SK-N-SH (cell line): ENCODE data around the gene PANK3. TPM values are rescaled to one million over a fixed set of nuclear protein-coding genes. Genes with fewer than 3 reads are reported as not detected.

Experiments used
- CTCF ChIA-PET: fragments of 300-600, 350-600 bp; formaldehyde crosslinking; extraction: SDS; loops from one replicate; lab custom pipeline; 2021; lab: Yijun Ruan, JAX
- POLR2A ChIA-PET: fragments of 350-600 bp; sonication (Branson Sonifier 250); formaldehyde crosslinking; extraction: SDS; loops from one replicate; lab custom pipeline; 2020; ENCODE audit warnings: antibody characterized with exemption, inconsistent platforms; lab: Yijun Ruan, JAX
- DNase-seq: peaks from one replicate; pipeline ENCODE4 v3.0.0; 2012
- H2AFZ ChIP-seq: fragments of 200-600 bp; sonication (generic); 2 replicates; pipeline ENCODE4 v1.8.1; 2016; ENCODE audit warnings: antibody characterized with exemption, mild to moderate bottlenecking, low read depth
- H3F3A ChIP-seq: fragments of 200-600 bp; sonication (generic); replicated peaks from 2 replicates; pipeline ENCODE3; 2016; ENCODE audit warnings: antibody characterized with exemption, mild to moderate bottlenecking; ENCODE audit not compliant: insufficient read depth
- H3K27ac ChIP-seq, 2 experiments: fragments of 200-500 bp in 1 of 2; fragments of 200-600 bp in 1 of 2; sonication (Bioruptor generic) in 1 of 2; sonication (generic), shearing (Covaris generic) in 1 of 2; 2 replicates each; pipeline versions ENCODE4 v1.5.1 to v1.6.1; 2014 to 2016; ENCODE audit warnings: low read depth in 2 of 2, inconsistent platforms in 1 of 2, low read length in 1 of 2, mild to moderate bottlenecking in 1 of 2, mixed read lengths in 1 of 2
- H3K27me3 ChIP-seq: fragments of 200-600 bp; sonication (generic), shearing (Covaris generic); 2 replicates; pipeline ENCODE4 v1.6.1; 2016; ENCODE audit warnings: mixed run types; ENCODE audit not compliant: insufficient read depth
- H3K36me3 ChIP-seq, 2 experiments: fragments of 200-500 bp in 1 of 2; fragments of 200-600 bp in 1 of 2; sonication (Bioruptor generic) in 1 of 2; sonication (generic) in 1 of 2; replicated peaks in 1 of 2; 2 replicates each; pipeline versions ENCODE3 to v1.5.1; 2014 to 2016; ENCODE audit warnings: low read length in 1 of 2, mild to moderate bottlenecking in 1 of 2; ENCODE audit not compliant: insufficient read depth in 2 of 2, control insufficient read depth in 1 of 2
- H3K4me1 ChIP-seq, 2 experiments: fragments of 200-500 bp in 1 of 2; fragments of 200-600 bp in 1 of 2; sonication (Bioruptor generic) in 1 of 2; sonication (generic), shearing (Covaris generic) in 1 of 2; 2 replicates each; pipeline versions ENCODE4 v1.5.1 to v1.6.1; 2014 to 2016; ENCODE audit warnings: low read depth in 1 of 2, low read length in 1 of 2, mixed run types in 1 of 2; ENCODE audit not compliant: insufficient read depth in 2 of 2, control insufficient read depth in 1 of 2
- H3K4me2 ChIP-seq: fragments of 200-600 bp; sonication (generic), shearing (Covaris generic); 2 replicates; pipeline ENCODE4 v1.6.1; 2017; ENCODE audit warnings: mixed run types
- H3K4me3 ChIP-seq, 2 experiments: fragments of 200-500 bp in 1 of 2; fragments of 200-600 bp in 1 of 2; sonication (Bioruptor generic) in 1 of 2; sonication (generic), shearing (Covaris generic) in 1 of 2; 2 replicates each; pipeline versions ENCODE4 v1.5.1 to v1.8.1; 2014 to 2016; ENCODE audit warnings: low read depth in 2 of 2, inconsistent platforms in 1 of 2, low read length in 1 of 2, mild to moderate bottlenecking in 1 of 2, mixed read lengths in 1 of 2, moderate library complexity in 1 of 2
- H3K79me2 ChIP-seq: fragments of 200-600 bp; sonication (generic); 2 replicates; pipeline ENCODE4 v1.8.1; 2017; ENCODE audit warnings: mild to moderate bottlenecking; ENCODE audit not compliant: insufficient read depth
- H3K9ac ChIP-seq: fragments of 200-600 bp; sonication (generic); 2 replicates; pipeline ENCODE4 v1.6.1; 2017; ENCODE audit warnings: mixed run types
- H3K9me2 ChIP-seq: fragments of 200-600 bp; sonication (generic); 2 replicates; pipeline ENCODE4 v1.6.1; 2017; ENCODE audit warnings: mixed run types
- H3K9me3 ChIP-seq: fragments of 200-600 bp; sonication (generic); 2 replicates; pipeline ENCODE4 v1.6.1; 2017; ENCODE audit warnings: mixed run types, mild to moderate bottlenecking, moderate library complexity
- H4K20me1 ChIP-seq: fragments of 200-600 bp; sonication (generic); 2 replicates; pipeline ENCODE4 v1.6.1; 2017; ENCODE audit warnings: mild to moderate bottlenecking, mixed run types; ENCODE audit not compliant: insufficient read depth
- CHD2 ChIP-seq: fragments of 150-350 bp; IDR thresholded peaks from 2 replicates; pipeline ENCODE4 v1.6.1; 2018; ENCODE audit warnings: low read length; ENCODE audit not compliant: partially characterized antibody
- ELF1 ChIP-seq: IDR thresholded peaks from 2 replicates; pipeline ENCODE4 v1.4.0; 2012
- EZH2phosphoT487 ChIP-seq: fragments of 200-600 bp; sonication (generic); IDR thresholded peaks from 2 replicates; pipeline ENCODE4 v1.6.1; 2017; ENCODE audit warnings: low read depth, mixed run types, mild to moderate bottlenecking, antibody characterized with exemption, moderate library complexity, borderline replicate concordance
- FOSL2 ChIP-seq: IDR thresholded peaks from 2 replicates; pipeline ENCODE4 v1.4.0; 2012; ENCODE audit warnings: low read depth, mild to moderate bottlenecking, moderate library complexity, borderline replicate concordance
- FOXJ3 ChIP-seq: sonication (generic); formaldehyde crosslinking; IDR thresholded peaks from 2 replicates; pipeline ENCODE4 v1.5.1; 2020; ENCODE audit warnings: mild to moderate bottlenecking, missing genetic modification reagents
- JUND ChIP-seq: IDR thresholded peaks from 2 replicates; pipeline ENCODE4 v1.4.0; 2012
- MEF2A ChIP-seq: IDR thresholded peaks from 2 replicates; pipeline ENCODE4 v1.4.0; 2012; ENCODE audit warnings: low read depth, borderline replicate concordance
- MXI1 ChIP-seq: IDR thresholded peaks from 2 replicates; pipeline ENCODE4 v1.6.1; 2012; ENCODE audit warnings: mild to moderate bottlenecking, low read depth, low read length, improper control_type of control experiment
- POLR2AphosphoS5 ChIP-seq: IDR thresholded peaks from 2 replicates; pipeline ENCODE4 v1.6.1; 2012; ENCODE audit warnings: low read depth, low read length
- REST ChIP-seq: IDR thresholded peaks from 2 replicates; pipeline ENCODE4 v1.6.1; 2012; ENCODE audit warnings: mild to moderate bottlenecking, low read depth, low read length, moderate library complexity
- RFX5 ChIP-seq: IDR thresholded peaks from 2 replicates; pipeline ENCODE4 v1.6.1; 2012; ENCODE audit warnings: mild to moderate bottlenecking, improper control_type of control experiment, low read length
- RXRA ChIP-seq: IDR thresholded peaks from 2 replicates; pipeline ENCODE4 v1.4.0; 2012; ENCODE audit warnings: low read depth, mild to moderate bottlenecking, borderline replicate concordance
- TEAD4 ChIP-seq: IDR thresholded peaks from 2 replicates; pipeline ENCODE4 v1.4.0; 2012; ENCODE audit warnings: mild to moderate bottlenecking, borderline replicate concordance; ENCODE audit not compliant: insufficient read depth
- USF2 ChIP-seq: fragments of 150-350 bp; IDR thresholded peaks from 2 replicates; pipeline ENCODE4 v1.6.1; 2017; ENCODE audit warnings: antibody characterized with exemption, low read length, low read depth, borderline replicate concordance
- YY1 ChIP-seq: IDR thresholded peaks from 2 replicates; pipeline ENCODE4 v1.4.0; 2012; ENCODE audit warnings: low read depth, mild to moderate bottlenecking
- WGBS: methylation state at CpG from one replicate; pipeline ENCODE4 v1.1.6; 2017; ENCODE audit warnings: low lambda C conversion rate; 5-methylcytosine and 5-hydroxymethylcytosine counted together
- polyA plus RNA-seq, 3 experiments: library from polyadenylated mRNA; depleted of rRNA; stranded (reverse); fragments of >200 nt; gene quantifications; 2 replicates each; pipeline ENCODE4 v1.2.3, GENCODE V29; 2012
- TF ChIP-seq, protein P1 (sequence below): fragments of 150-350 bp; IDR thresholded peaks from 2 replicates; pipeline ENCODE4 v1.6.1; 2016; ENCODE audit warnings: mild to moderate bottlenecking, low read depth, low read length
- TF ChIP-seq, protein P2 (sequence below): IDR thresholded peaks from 2 replicates; pipeline ENCODE4; 2012
- TF ChIP-seq, protein P3 (sequence below): fragments of 200-600 bp; sonication (generic); IDR thresholded peaks from 2 replicates; pipeline ENCODE4 v1.6.1; 2017; ENCODE audit warnings: antibody characterized with exemption, mild to moderate bottlenecking, moderate library complexity

Gene PANK3
- polyA plus RNA-seq, 1 of the 3 experiments (the other 2 are of a cell fraction): 6.1 TPM

DNA sequence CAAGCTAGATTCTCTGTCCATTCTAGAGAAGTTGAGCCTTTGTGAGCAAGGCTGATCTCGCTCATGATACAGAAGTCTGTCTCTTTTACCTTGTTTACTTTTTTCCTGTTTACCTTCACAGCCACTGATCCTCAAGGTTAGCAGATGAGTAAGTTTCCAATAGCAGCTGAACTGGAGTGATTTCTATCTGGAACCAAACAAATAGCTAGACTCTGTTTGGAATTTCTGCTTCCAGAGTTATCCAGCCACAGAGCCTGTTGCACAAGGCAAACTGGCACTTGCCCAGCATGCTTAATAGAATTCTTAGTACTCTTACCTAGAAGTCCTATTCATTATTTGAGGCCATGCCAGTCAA lies 12.8 kb upstream of the PANK3 start:
- POLR2A ChIA-PET: interaction anchor here (1.4 kb wide), 1 partner anchor 13 kb away, joined by 3 read pairs; the partner anchor contains the start of gene PANK3
- Histone ChIP-seq H2AFZ (no peak overlapping the region), H3K9me3 (no peaks in the 10 kb centered on the region), H3K79me2 (no peaks in the 10 kb centered on the region)
- CTCF ChIA-PET: interaction anchor here (0.7 kb wide), 1 partner anchor 306 kb away, joined by 3 read pairs; no protein-coding TSS in a partner anchor
- DNase-seq: no peak
- TF ChIP-seq POLR2AphosphoS5 (no peak), ELF1 (no peak), USF2 (no peak), FOSL2 (no peak), TEAD4 (no peak), MXI1 (no peak), JUND (no peak), EZH2phosphoT487 (no peak), MEF2A (no peak)
- TF ChIP-seq, protein P1, sequence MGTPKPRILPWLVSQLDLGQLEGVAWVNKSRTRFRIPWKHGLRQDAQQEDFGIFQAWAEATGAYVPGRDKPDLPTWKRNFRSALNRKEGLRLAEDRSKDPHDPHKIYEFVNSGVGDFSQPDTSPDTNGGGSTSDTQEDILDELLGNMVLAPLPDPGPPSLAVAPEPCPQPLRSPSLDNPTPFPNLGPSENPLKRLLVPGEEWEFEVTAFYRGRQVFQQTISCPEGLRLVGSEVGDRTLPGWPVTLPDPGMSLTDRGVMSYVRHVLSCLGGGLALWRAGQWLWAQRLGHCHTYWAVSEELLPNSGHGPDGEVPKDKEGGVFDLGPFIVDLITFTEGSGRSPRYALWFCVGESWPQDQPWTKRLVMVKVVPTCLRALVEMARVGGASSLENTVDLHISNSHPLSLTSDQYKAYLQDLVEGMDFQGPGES: no peak
- TF ChIP-seq, protein P2, sequence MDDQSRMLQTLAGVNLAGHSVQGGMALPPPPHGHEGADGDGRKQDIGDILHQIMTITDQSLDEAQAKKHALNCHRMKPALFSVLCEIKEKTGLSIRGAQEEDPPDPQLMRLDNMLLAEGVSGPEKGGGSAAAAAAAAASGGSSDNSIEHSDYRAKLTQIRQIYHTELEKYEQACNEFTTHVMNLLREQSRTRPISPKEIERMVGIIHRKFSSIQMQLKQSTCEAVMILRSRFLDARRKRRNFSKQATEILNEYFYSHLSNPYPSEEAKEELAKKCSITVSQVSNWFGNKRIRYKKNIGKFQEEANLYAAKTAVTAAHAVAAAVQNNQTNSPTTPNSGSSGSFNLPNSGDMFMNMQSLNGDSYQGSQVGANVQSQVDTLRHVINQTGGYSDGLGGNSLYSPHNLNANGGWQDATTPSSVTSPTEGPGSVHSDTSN: no peak
- TF ChIP-seq, all 33 proteins: peak for 0
- Histone ChIP-seq H3K4me3 (no peak overlapping the region), H3K9me2 (no peaks in the 10 kb centered on the region), H3K9ac (no peak overlapping the region), H3K27me3 (no peaks in the 10 kb centered on the region), H3K4me1 (peaks cover 0 to 7% of the 10 kb centered on the region in 2 experiments; a peak in 1 of 4 replicates), H3K4me2 (no peak overlapping the region), H3K27ac (no peak overlapping the region), H3F3A (no peaks in the 10 kb centered on the region), H4K20me1 (no peaks in the 10 kb centered on the region), H3K36me3 (no peaks in the 10 kb centered on the region)
- WGBS: 90% methylated on average over 1 of the region's 1 CpG

DNA sequence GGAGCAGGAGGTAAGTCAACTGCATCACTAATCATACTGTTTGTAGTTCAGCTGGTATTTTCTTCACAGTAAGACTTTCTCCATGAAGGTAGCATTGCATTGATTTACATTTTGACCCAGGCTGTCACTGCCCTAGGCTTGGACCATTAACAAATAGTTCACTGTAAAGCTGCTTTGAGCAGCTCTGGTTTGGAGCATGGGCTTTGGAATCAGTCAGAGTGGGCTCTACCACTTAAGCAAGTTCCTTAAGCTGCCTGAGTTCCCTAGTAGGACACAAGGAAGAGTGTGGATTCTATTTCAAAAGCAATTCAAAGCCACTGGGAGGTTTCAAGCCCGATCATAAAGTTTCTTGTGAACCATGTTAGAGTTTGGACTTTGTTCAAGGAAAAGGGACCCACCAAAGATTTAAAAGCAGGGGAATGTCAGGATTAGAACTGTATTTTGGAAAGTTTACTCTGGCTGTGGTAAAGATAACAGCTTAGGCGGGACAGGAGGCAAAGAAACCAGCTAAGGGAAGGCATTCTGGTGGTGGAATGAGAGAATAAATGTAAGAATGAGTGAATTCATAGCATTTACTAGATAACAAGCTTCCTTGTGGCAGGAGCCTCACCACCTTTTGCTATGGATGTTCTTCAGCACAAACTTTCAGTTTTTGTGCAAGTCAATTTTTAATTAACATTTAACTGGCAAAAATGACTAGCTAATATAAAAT lies 12.3 kb upstream of the PANK3 start:
- Histone ChIP-seq H3K36me3 (no peaks in the 10 kb centered on the region), H3K9me2 (no peaks in the 10 kb centered on the region), H2AFZ (no peak overlapping the region), H3K9ac (no peak overlapping the region), H3K27me3 (no peaks in the 10 kb centered on the region), H4K20me1 (no peaks in the 10 kb centered on the region), H3F3A (no peaks in the 10 kb centered on the region), H3K4me2 (no peak overlapping the region), H3K4me3 (no peak overlapping the region), H3K79me2 (no peaks in the 10 kb centered on the region), H3K27ac (no peak overlapping the region), H3K4me1 (peaks cover 0 to 8% of the 10 kb centered on the region in 2 experiments; a peak in 1 of 4 replicates), H3K9me3 (no peaks in the 10 kb centered on the region)
- WGBS: 71% methylated on average over 2 of the region's 2 CpGs
- DNase-seq: no peak
- ChIA-PET CTCF (interaction anchor here (0.7 kb wide), 1 partner anchor 306 kb away, joined by 3 read pairs; no protein-coding TSS in a partner anchor), POLR2A (interaction anchor here (1.4 kb wide), 1 partner anchor 13 kb away, joined by 3 read pairs; the partner anchor contains the start of gene PANK3)
- TF ChIP-seq YY1: no peak
- no peak for TF ChIP-seq FOXJ3 (CRISPR knock-in tag)
- TF ChIP-seq TEAD4: no peak
- no peak for TF ChIP-seq CHD2
- TF ChIP-seq RXRA: no peak
- TF ChIP-seq RFX5: no peak
- TF ChIP-seq POLR2AphosphoS5: no peak
- TF ChIP-seq, protein P3, sequence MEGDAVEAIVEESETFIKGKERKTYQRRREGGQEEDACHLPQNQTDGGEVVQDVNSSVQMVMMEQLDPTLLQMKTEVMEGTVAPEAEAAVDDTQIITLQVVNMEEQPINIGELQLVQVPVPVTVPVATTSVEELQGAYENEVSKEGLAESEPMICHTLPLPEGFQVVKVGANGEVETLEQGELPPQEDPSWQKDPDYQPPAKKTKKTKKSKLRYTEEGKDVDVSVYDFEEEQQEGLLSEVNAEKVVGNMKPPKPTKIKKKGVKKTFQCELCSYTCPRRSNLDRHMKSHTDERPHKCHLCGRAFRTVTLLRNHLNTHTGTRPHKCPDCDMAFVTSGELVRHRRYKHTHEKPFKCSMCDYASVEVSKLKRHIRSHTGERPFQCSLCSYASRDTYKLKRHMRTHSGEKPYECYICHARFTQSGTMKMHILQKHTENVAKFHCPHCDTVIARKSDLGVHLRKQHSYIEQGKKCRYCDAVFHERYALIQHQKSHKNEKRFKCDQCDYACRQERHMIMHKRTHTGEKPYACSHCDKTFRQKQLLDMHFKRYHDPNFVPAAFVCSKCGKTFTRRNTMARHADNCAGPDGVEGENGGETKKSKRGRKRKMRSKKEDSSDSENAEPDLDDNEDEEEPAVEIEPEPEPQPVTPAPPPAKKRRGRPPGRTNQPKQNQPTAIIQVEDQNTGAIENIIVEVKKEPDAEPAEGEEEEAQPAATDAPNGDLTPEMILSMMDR: no peak
- TF ChIP-seq REST: no peak
